T follicular helper cell (primary cell): ENCODE data around the gene SNX32.

ENCODE experiments used
- DNase-seq: peaks from one replicate; pipeline ENCODE4 v3.0.0-alpha.2; 2020; ENCODE audit warnings: low read depth

Gene SNX32

GRCh38 chr11:65866509-65867283 is 32.9 kb downstream of the SNX32 start:
- DNase-seq, result no peak

DNA sequence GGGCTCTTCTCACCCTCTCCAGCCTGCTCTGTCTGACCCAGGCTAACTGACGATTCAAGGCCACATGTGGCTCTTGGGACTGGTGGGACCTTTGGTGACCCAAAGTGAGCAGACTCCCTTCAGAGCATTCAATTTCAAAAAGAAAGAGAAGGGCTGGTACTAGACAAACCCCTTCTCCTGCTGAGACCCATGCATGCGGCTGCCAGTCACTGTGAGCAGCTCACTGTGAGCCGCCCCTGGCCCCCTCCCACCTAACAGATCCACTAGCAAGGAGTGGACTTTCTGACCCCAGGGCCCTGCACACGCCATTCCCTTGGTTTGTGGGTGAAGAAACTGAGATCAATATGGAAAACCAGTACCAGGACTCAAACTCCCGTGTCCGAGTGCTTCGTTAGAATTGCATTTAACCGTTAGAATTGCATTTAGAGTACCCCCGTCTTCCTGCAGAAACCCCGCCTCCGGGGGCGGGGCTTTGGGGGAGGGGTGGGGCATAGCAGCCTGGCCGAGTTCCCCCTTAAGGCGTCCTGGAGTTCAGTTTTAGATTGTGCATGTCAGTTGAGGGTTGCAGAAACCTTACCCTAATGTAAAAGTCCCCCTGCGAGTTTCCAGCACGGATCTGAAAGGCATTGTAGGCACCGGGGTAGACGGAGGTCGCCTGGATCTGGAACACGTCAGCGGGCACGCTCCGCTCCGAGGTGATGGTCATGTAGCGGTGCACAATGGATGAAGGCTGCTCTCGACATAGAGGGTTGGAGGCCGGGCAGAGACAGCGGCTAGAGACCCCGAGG is 33.7 kb downstream of the SNX32 start:
- no peak for DNase-seq

GRCh38 chr11:65868076-65868667 is 34.4 kb downstream of the SNX32 start:
- no peak for DNase-seq

GRCh38 chr11:65868907-65869306 is 35.1 kb downstream of the SNX32 start:
- no peak for DNase-seq

- no peak for DNase-seq
These were observed 36.0 kb downstream of the SNX32 start for GRCh38 chr11:65869643-65870306.

GRCh38 chr11:65870307-65870658 is 36.5 kb downstream of the SNX32 start:
- DNase-seq, result no peak

- DNase-seq, result no peak
These were observed 37.2 kb downstream of the SNX32 start for GRCh38 chr11:65870706-65871681.

DNA sequence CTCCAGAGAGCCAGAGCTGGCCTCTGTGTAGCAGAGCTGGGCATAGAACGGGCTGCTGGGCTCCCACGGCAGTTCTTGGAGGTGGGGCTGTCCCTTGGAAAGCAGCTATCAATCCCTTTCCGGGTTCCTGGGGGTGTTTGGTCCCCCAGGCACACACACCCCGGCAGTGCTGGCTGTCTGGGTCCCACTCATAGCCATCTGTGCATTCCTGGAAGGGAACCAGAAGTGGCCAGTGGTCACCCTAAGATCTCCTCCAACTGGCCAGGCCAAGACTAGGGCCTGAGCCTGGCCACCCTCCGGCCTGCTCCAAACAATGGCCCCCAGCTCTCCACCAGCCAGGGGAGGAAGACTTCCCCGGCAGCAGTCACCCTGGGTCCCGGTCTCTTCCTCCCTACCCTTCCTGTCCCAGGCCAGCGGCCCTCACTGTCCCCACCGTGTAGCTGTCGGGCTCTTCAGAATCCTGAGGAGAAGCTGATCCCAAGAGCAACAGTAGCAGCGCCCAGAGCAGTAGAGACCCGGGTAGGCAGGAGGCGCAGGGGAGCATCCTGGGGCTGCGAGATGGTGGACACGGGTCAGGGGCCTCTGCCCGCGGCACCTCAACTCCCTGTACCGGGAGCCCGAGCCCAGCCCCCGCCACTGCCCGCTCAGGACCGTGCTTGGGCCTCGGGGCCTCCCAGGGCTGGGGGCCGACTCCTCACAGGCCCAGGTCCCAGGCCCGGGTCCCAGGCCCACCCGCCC is 38.2 kb downstream of the SNX32 start:
- no peak for DNase-seq

GRCh38 chr11:65872586-65873317 is 39.0 kb downstream of the SNX32 start, which contains the start of gene EFEMP2:
TSS of gene EFEMP2 (minus strand) at chr11:65872800. CDS start at chr11:65872354, 446 bp downstream.
- no peak for DNase-seq

DNA sequence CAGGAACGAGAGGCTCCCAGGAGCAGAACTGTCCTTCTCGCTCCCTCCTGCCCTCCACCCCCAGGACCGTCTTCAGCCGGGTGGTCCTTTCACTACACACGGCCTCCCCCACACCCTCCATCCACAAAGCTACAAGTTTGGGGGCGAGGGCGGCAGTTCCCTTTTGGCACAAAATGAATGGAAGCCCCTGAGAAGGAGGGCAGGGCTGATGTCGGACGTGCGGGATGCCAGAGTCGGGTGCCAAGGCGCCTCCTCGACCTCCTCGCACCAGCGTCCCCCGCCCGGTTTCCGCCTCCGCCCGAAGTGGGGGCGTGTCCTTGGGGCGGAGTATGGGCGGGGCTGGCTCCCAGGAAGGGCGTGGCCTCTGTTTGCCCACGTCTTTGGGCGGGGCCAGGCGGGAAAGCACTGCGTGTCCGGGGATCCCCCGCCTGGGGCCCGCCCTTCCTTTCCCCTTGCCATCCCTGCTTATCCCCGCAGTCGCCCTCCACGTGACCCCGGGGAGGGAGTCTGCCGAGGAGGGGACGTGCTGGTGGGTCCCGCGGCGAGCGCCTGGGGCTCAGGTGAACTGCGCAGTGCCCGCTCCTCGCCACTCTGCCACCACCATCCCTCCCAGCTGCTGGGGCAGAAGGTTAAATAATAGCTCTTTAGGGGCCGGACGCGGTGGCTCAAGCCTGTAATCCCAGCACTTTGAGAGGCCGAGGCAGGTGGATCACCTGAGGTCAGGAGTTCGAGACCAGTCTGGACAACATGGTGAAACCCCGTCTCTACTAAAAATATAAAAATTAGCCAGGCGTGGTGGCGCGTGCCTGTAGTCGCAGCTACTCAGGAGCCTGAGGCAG is 39.8 kb downstream of the SNX32 start:
- DNase-seq, result peak; percentile 93

GRCh38 chr11:65879617-65880016 is 45.9 kb downstream of the SNX32 start, which contains the start of gene CTSW:
TSS of gene CTSW (plus strand) at chr11:65879837. CDS start at chr11:65879855, 18 bp downstream.
- DNase-seq, result no peak

GRCh38 chr11:65880027-65880426 is 46.3 kb downstream of the SNX32 start:
- no peak for DNase-seq

GRCh38 chr11:65880844-65881421 is 47.2 kb downstream of the SNX32 start:
- no peak for DNase-seq

GRCh38 chr11:65882120-65883057 is 48.6 kb downstream of the SNX32 start:
- no peak for DNase-seq

DNA sequence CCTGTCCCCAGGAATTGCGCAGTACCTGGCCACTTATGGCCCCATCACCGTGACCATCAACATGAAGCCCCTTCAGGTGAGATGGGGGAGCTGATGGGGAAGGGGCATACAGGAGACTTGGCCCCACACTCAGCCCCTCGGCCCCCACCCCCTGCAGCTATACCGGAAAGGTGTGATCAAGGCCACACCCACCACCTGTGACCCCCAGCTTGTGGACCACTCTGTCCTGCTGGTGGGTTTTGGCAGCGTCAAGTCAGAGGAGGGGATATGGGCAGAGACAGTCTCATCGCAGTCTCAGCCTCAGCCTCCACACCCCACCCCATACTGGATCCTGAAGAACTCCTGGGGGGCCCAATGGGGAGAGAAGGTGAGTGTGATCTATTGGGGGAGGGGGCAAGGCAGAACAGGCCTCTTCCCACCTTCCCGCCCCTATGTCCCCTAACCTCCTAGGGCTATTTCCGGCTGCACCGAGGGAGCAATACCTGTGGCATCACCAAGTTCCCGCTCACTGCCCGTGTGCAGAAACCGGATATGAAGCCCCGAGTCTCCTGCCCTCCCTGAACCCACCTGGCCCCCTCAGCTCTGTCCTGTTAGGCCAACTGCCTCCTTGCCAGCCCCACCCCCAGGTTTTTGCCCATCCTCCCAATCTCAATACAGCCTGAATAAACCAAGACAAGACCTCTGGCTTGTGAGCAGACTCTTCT is 49.4 kb downstream of the SNX32 start:
- DNase-seq, result no peak
